K562 (cell line): Measurements from ENCODE around the gene IL4I1. TPM values are rescaled to one million over a fixed set of nuclear protein-coding genes. Genes with fewer than 3 reads are reported as not detected.

Source experiments
- CCAR2 ChIP-seq: fragments of 200-400 bp; formaldehyde crosslinking; IDR thresholded peaks from 2 replicates; pipeline ENCODE4 v1.6.1; 2017; ENCODE audit warnings: mild to moderate bottlenecking, low read depth, low read length
- CREM ChIP-seq: IDR thresholded peaks from 2 replicates; pipeline ENCODE4 v1.6.1; 2014; ENCODE audit warnings: antibody characterized with exemption, low read depth
- E2F8 ChIP-seq: fragments of 450-650 bp; IDR thresholded peaks from 2 replicates; pipeline ENCODE4 v1.7.1; 2018; ENCODE audit warnings: mild to moderate bottlenecking, low read depth; ENCODE audit not compliant: partially characterized antibody
- GTF2F1 ChIP-seq: IDR thresholded peaks from 2 replicates; pipeline ENCODE4 v1.6.1; 2011; ENCODE audit warnings: low read depth, low read length, improper control_type of control experiment
- HNRNPK ChIP-seq: fragments of 200-400 bp; formaldehyde crosslinking; IDR thresholded peaks from one replicate; pipeline ENCODE4 v1.6.1; 2018; ENCODE audit warnings: mild to moderate bottlenecking, low read depth, low read length; ENCODE audit not compliant: poor library complexity, severe bottlenecking
- IFI16 ChIP-seq: fragments of 250-450 bp; sonication (Bioruptor Pico); IDR thresholded peaks from 2 replicates; pipeline ENCODE4 v2.1.2; 2022; ENCODE audit warnings: mild to moderate bottlenecking, inconsistent platforms
- ILF3 ChIP-seq: fragments of 450-650 bp; IDR thresholded peaks from 2 replicates; pipeline ENCODE4 v1.6.1; 2018; ENCODE audit warnings: antibody characterized with exemption, mild to moderate bottlenecking, moderate library complexity, borderline replicate concordance
- JUNB ChIP-seq: fragments of 450-650 bp; formaldehyde crosslinking; conservative IDR thresholded peaks from 2 replicates; pipeline ENCODE4 v1.4.0; 2020; ENCODE audit warnings: mild to moderate bottlenecking
- LEF1 ChIP-seq: fragments of 450-650 bp; IDR thresholded peaks from 2 replicates; pipeline ENCODE4 v1.6.1; 2016; ENCODE audit warnings: mild to moderate bottlenecking
- MEF2D ChIP-seq: conservative IDR thresholded peaks from 2 replicates; pipeline ENCODE4 v1.6.1; 2016; ENCODE audit warnings: low read depth, missing genetic modification characterization, missing compliant biosample characterization
- MNT ChIP-seq, 2 experiments: fragments of 450-650 bp; conservative IDR thresholded peaks; 2 replicates each; pipeline ENCODE4 v1.6.1; 2017; ENCODE audit warnings: mild to moderate bottlenecking in 2 of 2, moderate library complexity in 2 of 2
- NCOA1 ChIP-seq: fragments of 450-650 bp; IDR thresholded peaks from 2 replicates; pipeline ENCODE4 v1.6.1; 2016; ENCODE audit warnings: low read depth
- SIRT6 ChIP-seq: IDR thresholded peaks from one replicate; pipeline ENCODE4 v1.6.1; 2012; ENCODE audit warnings: low read depth, mild to moderate bottlenecking, control low read depth, inconsistent platforms, low read length, moderate library complexity
- TCFL5 ChIP-seq: fragments of 250-450 bp; sonication (Bioruptor Pico); conservative IDR thresholded peaks from 2 replicates; pipeline ENCODE4 v1.6.1; 2021; ENCODE audit warnings: mild to moderate bottlenecking, moderate library complexity, matching md5 sums
- XRCC5 ChIP-seq: fragments of 200-400 bp; formaldehyde crosslinking; IDR thresholded peaks from 2 replicates; pipeline ENCODE4 v1.6.1; 2017; ENCODE audit warnings: low read depth, mild to moderate bottlenecking, low read length
- YY1 ChIP-seq, 3 experiments: IDR thresholded peaks; 2 replicates each; pipeline ENCODE4 v1.6.1; 2011; ENCODE audit warnings: low read length in 2 of 3, mild to moderate bottlenecking in 2 of 3, moderate library complexity in 2 of 3, borderline replicate concordance in 1 of 3, control low read depth in 1 of 3, low read depth in 1 of 3; ENCODE audit not compliant: insufficient read depth in 3 of 3, insufficient replicate concordance in 2 of 3, control insufficient read depth in 1 of 3, insufficient read length in 1 of 3; ENCODE audit errors: extremely low read depth in 1 of 3
- ZFP30 ChIP-seq: fragments of 250-450 bp; sonication (Bioruptor Pico); IDR thresholded peaks from 2 replicates; pipeline ENCODE4 v1.8.0; 2022; ENCODE audit warnings: moderate library complexity, mild to moderate bottlenecking, inconsistent platforms, borderline replicate concordance
- ZNF121 ChIP-seq: sonication (generic); formaldehyde crosslinking; conservative IDR thresholded peaks from 2 replicates; pipeline ENCODE4 v1.8.0; 2022; ENCODE audit warnings: missing genetic modification reagents
- ZNF165 ChIP-seq: fragments of 250-450 bp; sonication (Bioruptor Pico); IDR thresholded peaks from 2 replicates; pipeline ENCODE4 v1.4.0; 2020; ENCODE audit warnings: borderline replicate concordance
- ZNF263 ChIP-seq: sonication (generic); formaldehyde crosslinking; IDR thresholded peaks from 2 replicates; pipeline ENCODE4 v1.8.0; 2022; ENCODE audit warnings: mild to moderate bottlenecking, missing genetic modification reagents, borderline replicate concordance
- ZNF3 ChIP-seq: fragments of 250-450 bp; sonication (Bioruptor Pico); IDR thresholded peaks from 2 replicates; pipeline ENCODE4 v1.5.0; 2021; ENCODE audit warnings: mild to moderate bottlenecking, moderate library complexity
- ZNF586 ChIP-seq: fragments of 450-650 bp; formaldehyde crosslinking; conservative IDR thresholded peaks from 2 replicates; pipeline ENCODE4 v1.4.0; 2020; ENCODE audit warnings: mild to moderate bottlenecking, moderate library complexity
- ZNF707 ChIP-seq: fragments of 250-450 bp; sonication (Bioruptor Pico); conservative IDR thresholded peaks from 2 replicates; pipeline ENCODE4 v1.8.0; 2022; ENCODE audit warnings: inconsistent platforms, mild to moderate bottlenecking, moderate library complexity
- ZNF780A ChIP-seq: fragments of 250-450 bp; sonication (Bioruptor Pico); IDR thresholded peaks from 2 replicates; pipeline ENCODE4 v1.5.0; 2021; ENCODE audit warnings: mild to moderate bottlenecking
- polyA plus RNA-seq, 8 experiments: library from polyadenylated mRNA; depleted of rRNA in 4 of 8; stranded (reverse) in 5 of 8; unstranded in 3 of 8; fragments of >200 nt; fragmentation: Nextera tagmentation in 2 of 8; fragmentation: Illumina TruSeq in 1 of 8; extraction: Ambion mirVana in 2 of 8; extraction: Trizol in 1 of 8; gene quantifications; 2 replicates each; pipeline versions ENCODE4 v1.2.1 to v1.2.3, GENCODE V29; 2011 to 2014; ENCODE audit warnings: inconsistent platforms in 1 of 8, missing spikeins in 1 of 8
- total RNA-seq, 7 experiments: library from RNA; depleted of rRNA in 6 of 7; stranded (reverse); fragments of >200 nt in 6 of 7; fragmentation: Illumina TruSeq in 2 of 7; extraction: Trizol in 2 of 7; gene quantifications; 2 replicates each; pipeline versions ENCODE4 v1.2.1 to v1.2.3, GENCODE V29; 2011 to 2021; ENCODE audit warnings: low replicate concordance in 1 of 7

The IL4I1 gene
- total and polyA plus RNA-seq, 9 of the 15 experiments (the other 6 are each of a cell fraction or from before 2014, with no cell fraction given) = 0.06 to 0.95 (median 0.43) TPM; not detected in 2

GRCh38 chr19:49847731-49848696, 48.7 kb downstream of the IL4I1 start (continued):
- TF ChIP-seq E2F8 (no peak), SIRT6 (no peak), MNT (conservative IDR thresholded peaks at IDR 0.05) (0 out of 4 replicates have a peak, but pooled peaks of 1 of the 2 experiments have one; percentile 25), ZNF3 (no peak), JUNB (CRISPR knock-in tag) (0 out of 2 replicates have a peak, but pooled peaks have one; percentile 23), ZNF121 (CRISPR knock-in tag) (no peak), ZNF707 (no peak), GTF2F1 (no peak), ZNF586 (CRISPR knock-in tag) (no peak), ZNF780A (CRISPR knock-in tag) (no peak), HNRNPK (no peak), CCAR2 (no peak), ILF3 (no peak), ZNF165 (CRISPR knock-in tag) (no peak), NCOA1 (no peak), LEF1 (peak; percentile 48; the same call in 1 of the 2 replicates), XRCC5 (no peak), ZFP30 (CRISPR knock-in tag) (no peak), MEF2D (0 out of 2 replicates have a peak, but pooled peaks have one; percentile 24), CREM (no peak), YY1 (IDR thresholded peaks at IDR 0.05; ENCODE audit: borderline replicate concordance in 1 of 3, control insufficient read depth in 1 of 3, extremely low read depth in 1 of 3, insufficient read depth in 3 of 3, insufficient read length in 1 of 3, insufficient replicate concordance in 2 of 3, low read depth in 1 of 3, low read length in 2 of 3) (no peak), IFI16 (CRISPR knock-in tag) (no peak), TCFL5 (CRISPR knock-in tag) (no peak), ZNF263 (no peak)
